Measurements from ENCODE around the gene CTSD. TPM values are rescaled to one million over a fixed set of nuclear protein-coding genes. Genes with fewer than 3 reads are reported as not detected.

The CTSD gene
- total RNA-seq, 1 donor from 2014 or later, result 425 TPM

DNA sequence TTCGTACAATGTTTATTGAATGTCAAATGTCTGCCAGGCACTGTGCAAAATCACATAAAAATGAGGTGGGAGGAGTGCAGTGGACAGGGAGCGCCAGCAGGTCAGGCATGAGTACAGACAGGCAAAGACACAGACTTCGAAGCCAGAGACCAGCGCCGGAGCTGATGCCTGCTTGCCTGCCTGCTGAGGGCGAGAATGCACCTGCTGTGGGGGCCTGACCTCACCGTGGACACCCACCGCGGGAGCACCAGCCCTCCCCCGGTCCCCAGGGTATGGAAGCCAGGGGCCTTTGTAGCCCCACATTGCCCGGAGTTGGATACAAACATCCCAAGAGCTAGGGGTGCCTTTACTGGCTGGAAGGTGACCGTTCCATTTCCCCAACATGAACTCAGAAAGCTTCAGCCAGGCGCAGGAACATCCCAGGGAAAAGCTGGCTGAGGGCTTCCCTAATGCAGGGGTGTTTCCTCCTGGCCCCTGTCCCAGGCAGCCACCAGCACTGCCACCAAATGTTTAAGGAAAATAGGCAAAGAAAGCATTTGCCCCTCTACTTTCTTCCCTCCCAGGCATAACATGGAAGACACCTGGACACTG is 31.2 kb downstream of the CTSD start:
- Histone ChIP-seq H3K36me3 (ENCODE audit: control insufficient read depth, insufficient read depth, low read length) (no peaks in the 10 kb centered on the region), H3K27me3 (ENCODE audit: control insufficient read depth, insufficient read depth, low read length) (peaks cover 24% of the 10 kb centered on the region), H3K4me3 (ENCODE audit: low read depth, low read length) (no peak overlapping the region)
- DNase-seq (ENCODE audit: low read depth), result no peak
- TF ChIP-seq, protein P1, sequence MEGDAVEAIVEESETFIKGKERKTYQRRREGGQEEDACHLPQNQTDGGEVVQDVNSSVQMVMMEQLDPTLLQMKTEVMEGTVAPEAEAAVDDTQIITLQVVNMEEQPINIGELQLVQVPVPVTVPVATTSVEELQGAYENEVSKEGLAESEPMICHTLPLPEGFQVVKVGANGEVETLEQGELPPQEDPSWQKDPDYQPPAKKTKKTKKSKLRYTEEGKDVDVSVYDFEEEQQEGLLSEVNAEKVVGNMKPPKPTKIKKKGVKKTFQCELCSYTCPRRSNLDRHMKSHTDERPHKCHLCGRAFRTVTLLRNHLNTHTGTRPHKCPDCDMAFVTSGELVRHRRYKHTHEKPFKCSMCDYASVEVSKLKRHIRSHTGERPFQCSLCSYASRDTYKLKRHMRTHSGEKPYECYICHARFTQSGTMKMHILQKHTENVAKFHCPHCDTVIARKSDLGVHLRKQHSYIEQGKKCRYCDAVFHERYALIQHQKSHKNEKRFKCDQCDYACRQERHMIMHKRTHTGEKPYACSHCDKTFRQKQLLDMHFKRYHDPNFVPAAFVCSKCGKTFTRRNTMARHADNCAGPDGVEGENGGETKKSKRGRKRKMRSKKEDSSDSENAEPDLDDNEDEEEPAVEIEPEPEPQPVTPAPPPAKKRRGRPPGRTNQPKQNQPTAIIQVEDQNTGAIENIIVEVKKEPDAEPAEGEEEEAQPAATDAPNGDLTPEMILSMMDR (IDR thresholded peaks at IDR 0.05; ENCODE audit: insufficient read depth, low read length, poor library complexity, severe bottlenecking), result no peak

DNA sequence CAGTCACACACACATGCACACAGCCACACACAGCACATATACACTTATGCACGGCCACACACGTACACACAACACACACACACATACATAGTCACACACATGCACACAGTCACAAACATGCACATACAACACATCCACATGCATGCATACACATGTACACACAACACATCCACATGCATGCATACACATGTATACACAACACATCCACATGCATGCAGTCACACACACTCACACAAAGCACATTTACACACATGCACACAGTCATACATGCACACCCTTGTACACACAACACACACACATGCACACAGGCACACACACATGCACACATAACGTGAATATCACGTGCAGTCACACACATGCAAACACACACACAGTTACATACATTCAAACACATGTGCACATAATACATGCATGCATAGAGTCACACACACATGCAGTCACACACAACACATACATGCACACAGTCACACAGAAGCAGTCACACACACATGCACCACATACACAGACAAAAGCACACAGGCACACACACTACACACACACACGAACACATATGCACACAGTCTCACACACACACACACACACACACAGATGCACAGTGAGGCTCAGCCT is 32.2 kb downstream of the CTSD start:
- H3K27me3 ChIP-seq (ENCODE audit: control insufficient read depth, insufficient read depth, low read length), result peaks cover 24% of the 10 kb centered on the region
- no peaks in the 10 kb centered on the region for H3K36me3 ChIP-seq (ENCODE audit: control insufficient read depth, insufficient read depth, low read length)
- TF ChIP-seq, protein P1 (IDR thresholded peaks at IDR 0.05; ENCODE audit: insufficient read depth, low read length, poor library complexity, severe bottlenecking), result no peak
- no peak for DNase-seq (ENCODE audit: low read depth)
- H3K4me3 ChIP-seq (ENCODE audit: low read depth, low read length), result no peak overlapping the region

DNA sequence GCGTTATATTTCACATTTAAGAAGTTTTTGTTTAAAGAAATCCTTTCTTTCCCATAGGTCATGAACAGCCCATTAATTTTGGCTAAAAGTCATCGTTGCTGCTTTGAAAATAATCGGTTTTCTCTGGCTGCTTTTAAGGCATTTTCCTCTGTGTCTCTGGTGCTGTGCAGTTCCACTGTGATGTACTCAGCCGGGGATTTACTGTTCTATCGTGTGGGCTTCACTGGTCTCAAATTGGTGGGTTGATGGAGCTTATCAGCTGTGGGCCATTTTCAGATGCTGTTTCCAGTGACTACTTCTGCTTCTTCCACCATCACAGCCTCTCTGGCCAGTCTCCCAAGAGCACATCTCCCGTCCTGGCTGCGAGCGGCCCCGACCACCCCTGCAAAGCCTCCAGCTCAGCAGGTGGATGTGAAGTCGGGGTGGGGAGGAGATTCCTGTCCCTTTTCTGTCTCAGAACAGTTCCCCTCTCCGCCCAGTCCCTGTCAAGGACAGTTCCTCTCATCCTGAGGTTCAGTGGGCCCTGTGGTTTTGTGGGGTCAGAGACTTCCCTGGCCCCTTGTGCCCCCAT is 33.6 kb downstream of the CTSD start:
- no peak overlapping the region for H3K4me3 ChIP-seq (ENCODE audit: low read depth, low read length)
- TF ChIP-seq, protein P1 (IDR thresholded peaks at IDR 0.05; ENCODE audit: insufficient read depth, low read length, poor library complexity, severe bottlenecking), result no peak
- peaks cover 24% of the 10 kb centered on the region for H3K27me3 ChIP-seq (ENCODE audit: control insufficient read depth, insufficient read depth, low read length)
- no peak for DNase-seq (ENCODE audit: low read depth)
- no peaks in the 10 kb centered on the region for H3K36me3 ChIP-seq (ENCODE audit: control insufficient read depth, insufficient read depth, low read length)

DNA sequence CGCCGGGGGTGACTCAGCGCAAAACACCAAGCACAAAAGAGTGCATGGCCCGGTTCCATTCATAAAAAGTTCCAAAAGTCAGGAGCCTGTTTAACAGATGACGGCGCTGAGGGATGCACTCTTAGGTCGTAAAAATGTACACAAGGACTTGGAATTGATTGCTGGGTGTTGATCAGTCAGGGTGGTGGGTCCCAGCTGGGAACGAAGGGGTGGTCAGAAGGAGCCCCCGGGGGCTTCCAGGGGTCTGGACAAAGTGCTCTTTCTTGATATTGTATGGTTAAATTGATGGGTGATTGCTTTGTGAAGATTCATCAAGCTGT is 34.1 kb downstream of the CTSD start:
- TF ChIP-seq, protein P1 (IDR thresholded peaks at IDR 0.05; ENCODE audit: insufficient read depth, low read length, poor library complexity, severe bottlenecking), result no peak
- H3K27me3 ChIP-seq (ENCODE audit: control insufficient read depth, insufficient read depth, low read length), result peaks cover 24% of the 10 kb centered on the region
- no peak overlapping the region for H3K4me3 ChIP-seq (ENCODE audit: low read depth, low read length)
- no peaks in the 10 kb centered on the region for H3K36me3 ChIP-seq (ENCODE audit: control insufficient read depth, insufficient read depth, low read length)
- DNase-seq (ENCODE audit: low read depth), result no peak

DNA sequence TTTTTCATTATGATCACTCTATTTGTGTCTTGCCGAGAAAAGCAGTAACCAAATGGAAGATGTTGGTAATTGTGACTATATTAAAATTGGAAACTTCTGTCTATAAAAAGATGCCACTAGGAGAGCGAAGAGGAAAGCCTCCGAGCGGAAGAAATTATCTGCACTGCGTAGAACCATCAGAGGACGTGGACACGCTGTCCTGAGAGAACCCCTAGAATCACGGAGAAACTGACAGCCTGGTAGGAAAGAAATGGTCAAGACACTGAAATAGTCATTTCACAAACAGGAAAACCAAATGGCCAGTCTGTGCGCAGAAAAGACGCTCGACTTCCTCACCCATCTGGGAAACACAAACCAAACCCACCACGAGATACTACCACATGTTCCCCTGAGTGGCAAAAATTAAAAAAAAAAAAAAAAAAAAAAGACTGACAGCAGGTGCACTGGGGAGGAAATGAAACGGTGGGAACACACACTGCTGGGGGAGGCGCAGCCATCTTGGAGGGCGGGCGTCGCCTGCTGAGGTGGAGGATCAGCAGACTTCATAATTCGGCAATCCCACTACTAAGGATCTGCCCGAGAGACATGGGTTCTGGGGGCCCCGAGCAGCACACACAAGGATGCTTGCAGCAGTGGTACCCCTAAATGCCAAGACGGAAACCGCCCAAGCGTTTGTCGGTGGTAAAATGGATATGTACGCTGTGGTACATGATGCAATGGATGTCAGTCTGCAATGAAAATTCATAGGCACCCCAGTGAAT is 34.6 kb downstream of the CTSD start:
- H3K27me3 ChIP-seq (ENCODE audit: control insufficient read depth, insufficient read depth, low read length), result peaks cover 24% of the 10 kb centered on the region
- no peak overlapping the region for H3K4me3 ChIP-seq (ENCODE audit: low read depth, low read length)
- TF ChIP-seq, protein P1 (IDR thresholded peaks at IDR 0.05; ENCODE audit: insufficient read depth, low read length, poor library complexity, severe bottlenecking), result no peak
- no peaks in the 10 kb centered on the region for H3K36me3 ChIP-seq (ENCODE audit: control insufficient read depth, insufficient read depth, low read length)
- DNase-seq (ENCODE audit: low read depth), result no peak
